GM13976 (cell line): ENCODE data around the gene PPIF.

ENCODE experiments used
- DNase-seq: peaks from one replicate; pipeline ENCODE4 v3.0.0; 2012; ENCODE audit warnings: low spot score
- in situ Hi-C: fragments of 300-500 bp; cut with MboI; formaldehyde crosslinking; loops from one replicate; pipeline ENCODE4 v1.12.0; 2022; ENCODE audit warnings: low sequenced_read_pairs, mixed read lengths, inconsistent platforms; ENCODE audit not compliant: unreplicated experiment
- TF ChIP-seq, protein P1 (sequence below): IDR thresholded peaks from 2 replicates; pipeline ENCODE4 v1.5.1; 2012; ENCODE audit warnings: borderline replicate concordance, mild to moderate bottlenecking; ENCODE audit not compliant: insufficient read depth; ENCODE audit errors: extremely low read depth, missing control alignments, control extremely low read depth

The PPIF gene

GRCh38 chr10:79308969-79309665, 38.2 kb upstream of the PPIF start:
- DNase-seq: no peak
- in situ Hi-C loops: no loop called here
- TF ChIP-seq, protein P1, sequence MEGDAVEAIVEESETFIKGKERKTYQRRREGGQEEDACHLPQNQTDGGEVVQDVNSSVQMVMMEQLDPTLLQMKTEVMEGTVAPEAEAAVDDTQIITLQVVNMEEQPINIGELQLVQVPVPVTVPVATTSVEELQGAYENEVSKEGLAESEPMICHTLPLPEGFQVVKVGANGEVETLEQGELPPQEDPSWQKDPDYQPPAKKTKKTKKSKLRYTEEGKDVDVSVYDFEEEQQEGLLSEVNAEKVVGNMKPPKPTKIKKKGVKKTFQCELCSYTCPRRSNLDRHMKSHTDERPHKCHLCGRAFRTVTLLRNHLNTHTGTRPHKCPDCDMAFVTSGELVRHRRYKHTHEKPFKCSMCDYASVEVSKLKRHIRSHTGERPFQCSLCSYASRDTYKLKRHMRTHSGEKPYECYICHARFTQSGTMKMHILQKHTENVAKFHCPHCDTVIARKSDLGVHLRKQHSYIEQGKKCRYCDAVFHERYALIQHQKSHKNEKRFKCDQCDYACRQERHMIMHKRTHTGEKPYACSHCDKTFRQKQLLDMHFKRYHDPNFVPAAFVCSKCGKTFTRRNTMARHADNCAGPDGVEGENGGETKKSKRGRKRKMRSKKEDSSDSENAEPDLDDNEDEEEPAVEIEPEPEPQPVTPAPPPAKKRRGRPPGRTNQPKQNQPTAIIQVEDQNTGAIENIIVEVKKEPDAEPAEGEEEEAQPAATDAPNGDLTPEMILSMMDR: no peak

DNA sequence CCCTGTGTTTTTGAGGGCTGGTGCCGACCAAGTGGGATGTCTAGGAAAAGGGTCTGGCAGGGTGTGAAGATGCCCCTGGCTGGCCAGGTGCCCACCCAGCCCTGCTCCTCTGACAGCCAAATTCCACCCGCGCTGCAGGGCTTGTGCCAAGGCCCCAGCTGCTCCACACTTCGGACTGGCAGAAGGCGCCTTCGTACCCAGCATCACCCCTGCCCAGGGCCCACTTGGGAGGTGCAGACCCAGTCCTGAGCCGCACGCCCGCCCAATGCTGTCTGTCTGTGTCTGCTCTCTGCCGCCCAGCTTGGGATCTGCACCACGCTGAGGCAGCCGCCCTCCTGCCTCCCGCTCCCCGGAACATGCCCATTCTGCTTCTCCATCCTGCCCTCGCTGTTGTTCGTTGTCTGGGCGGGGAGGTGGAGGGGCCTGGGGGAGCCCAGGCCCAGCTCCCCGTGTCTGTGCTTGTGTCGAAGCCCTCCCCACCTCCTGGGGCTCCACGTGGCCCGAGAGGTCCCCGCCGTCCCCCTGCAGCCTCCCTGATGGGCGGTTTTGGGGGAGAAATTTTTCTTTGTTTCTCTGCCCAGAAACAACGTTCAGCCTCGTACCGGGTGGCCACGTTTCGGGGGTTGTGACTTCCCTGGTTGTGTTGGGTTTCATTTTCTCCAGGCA, 36.9 kb upstream of the PPIF start:
- TF ChIP-seq, protein P1: no peak
- in situ Hi-C loops: no loop called here
- no peak for DNase-seq

DNA sequence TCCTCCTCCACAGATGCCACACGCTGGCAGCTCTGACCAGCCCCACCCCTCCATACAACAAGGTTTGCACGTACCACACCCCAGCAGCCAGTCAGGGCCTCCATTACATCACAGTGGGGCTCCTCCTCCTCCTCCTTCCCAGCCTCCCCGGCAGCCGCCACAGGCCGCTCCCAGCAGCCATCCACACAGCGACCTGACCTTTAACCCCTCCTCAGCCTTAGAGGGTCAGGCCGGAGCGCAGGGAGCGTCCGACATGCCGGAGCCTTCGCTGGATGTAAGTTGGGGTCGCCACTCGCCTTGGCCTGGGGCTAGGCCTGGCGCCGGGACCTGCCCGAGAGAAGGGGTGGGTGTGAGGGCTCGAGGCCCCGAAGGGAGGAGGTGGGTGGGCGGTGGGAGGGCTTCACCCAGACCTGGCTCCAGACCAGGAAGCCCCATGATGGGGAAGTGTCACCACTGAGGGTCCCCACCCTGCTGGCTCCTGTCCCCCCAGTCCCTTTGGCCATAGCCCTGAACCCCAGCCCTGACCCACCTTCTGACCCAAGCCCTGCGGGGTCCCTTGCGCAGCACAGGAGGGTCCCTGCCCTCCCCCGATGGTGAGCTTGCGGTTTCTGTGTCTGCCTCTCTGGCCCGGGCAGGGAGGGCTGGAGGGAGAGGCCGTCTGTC, 36.2 kb upstream of the PPIF start:
- TF ChIP-seq, protein P1: no peak
- no peak for DNase-seq
- in situ Hi-C loops: no loop called here

GRCh38 chr10:79311581-79312407, 35.5 kb upstream of the PPIF start:
- TF ChIP-seq, protein P1: no peak
- DNase-seq: no peak
- in situ Hi-C loops: no loop called here

GRCh38 chr10:79312601-79313187, 34.6 kb upstream of the PPIF start:
- in situ Hi-C loops: no loop called here
- no peak for DNase-seq
- TF ChIP-seq, protein P1: no peak

DNA sequence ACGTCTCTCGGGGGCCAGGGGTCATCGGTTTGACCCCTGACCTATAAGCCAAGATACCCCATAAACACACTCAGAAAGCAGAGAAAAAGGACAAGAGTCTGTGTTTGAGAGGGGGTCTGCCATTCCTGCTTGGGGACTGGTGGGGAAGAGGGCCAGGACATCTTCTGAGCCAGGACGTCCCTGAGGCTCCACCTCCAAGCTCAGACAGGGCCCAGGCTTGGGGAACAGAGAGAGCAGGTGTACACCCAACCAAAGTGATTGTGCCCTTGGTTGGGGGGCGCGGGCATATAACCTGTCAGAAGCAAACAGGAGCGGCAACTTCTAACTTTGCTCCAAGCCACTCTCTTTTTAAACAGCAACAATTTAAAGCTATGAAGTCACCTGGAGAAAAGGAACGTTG, 33.9 kb upstream of the PPIF start:
- in situ Hi-C loops: no loop called here
- DNase-seq: no peak
- TF ChIP-seq, protein P1: no peak
